ENCODE data around the gene FOXN3.

DNA sequence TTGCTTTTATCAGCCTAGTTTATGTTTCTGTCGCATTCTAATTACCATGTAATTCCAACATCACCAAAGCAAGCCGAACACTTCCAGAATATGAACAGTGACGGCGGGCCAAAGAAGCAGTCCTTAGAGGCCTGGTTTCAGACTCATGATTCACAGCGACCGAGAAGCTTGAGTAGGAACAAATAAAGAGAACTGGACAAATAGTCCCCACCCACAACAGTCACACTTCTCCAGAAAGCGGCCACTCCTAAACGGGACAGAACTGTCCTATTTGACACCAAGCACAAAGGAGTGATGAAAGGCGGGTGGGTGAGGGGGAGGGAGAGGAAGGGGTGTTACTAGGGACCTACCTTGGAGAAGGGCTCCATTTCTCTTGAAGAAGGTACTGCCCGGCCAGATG lies 136.4 kb downstream of the FOXN3 start:
- TF ChIP-seq, protein P1, sequence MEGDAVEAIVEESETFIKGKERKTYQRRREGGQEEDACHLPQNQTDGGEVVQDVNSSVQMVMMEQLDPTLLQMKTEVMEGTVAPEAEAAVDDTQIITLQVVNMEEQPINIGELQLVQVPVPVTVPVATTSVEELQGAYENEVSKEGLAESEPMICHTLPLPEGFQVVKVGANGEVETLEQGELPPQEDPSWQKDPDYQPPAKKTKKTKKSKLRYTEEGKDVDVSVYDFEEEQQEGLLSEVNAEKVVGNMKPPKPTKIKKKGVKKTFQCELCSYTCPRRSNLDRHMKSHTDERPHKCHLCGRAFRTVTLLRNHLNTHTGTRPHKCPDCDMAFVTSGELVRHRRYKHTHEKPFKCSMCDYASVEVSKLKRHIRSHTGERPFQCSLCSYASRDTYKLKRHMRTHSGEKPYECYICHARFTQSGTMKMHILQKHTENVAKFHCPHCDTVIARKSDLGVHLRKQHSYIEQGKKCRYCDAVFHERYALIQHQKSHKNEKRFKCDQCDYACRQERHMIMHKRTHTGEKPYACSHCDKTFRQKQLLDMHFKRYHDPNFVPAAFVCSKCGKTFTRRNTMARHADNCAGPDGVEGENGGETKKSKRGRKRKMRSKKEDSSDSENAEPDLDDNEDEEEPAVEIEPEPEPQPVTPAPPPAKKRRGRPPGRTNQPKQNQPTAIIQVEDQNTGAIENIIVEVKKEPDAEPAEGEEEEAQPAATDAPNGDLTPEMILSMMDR (IDR thresholded peaks at IDR 0.05) = no peak
- TF ChIP-seq POLR2A (IDR thresholded peaks at IDR 0.05) (no peak), POLR2AphosphoS5 (IDR thresholded peaks at IDR 0.05) (no peak), EP300 (IDR thresholded peaks at IDR 0.05; ENCODE audit: low read depth) (no peak)

Data from transverse colon (tissue), 4 donors.